LNCaP clone FGC (cell line): Measurements from ENCODE around the gene HOXB2.

ENCODE experiments used
- DNase-seq: peaks from one replicate; pipeline ENCODE4 v3.0.0-alpha.2; 2011; ENCODE audit warnings: low read depth
- H3K4me3 ChIP-seq: 2 replicates; pipeline ENCODE4 v1.5.1; 2011; ENCODE audit warnings: mild to moderate bottlenecking, low read depth, low read length, control low read depth
- CTCF ChIP-seq: IDR thresholded peaks from 2 replicates; pipeline ENCODE4 v1.5.1; 2012; ENCODE audit warnings: mild to moderate bottlenecking; ENCODE audit not compliant: control insufficient read depth, insufficient read depth; ENCODE audit errors: extremely low read depth

Gene HOXB2

DNA sequence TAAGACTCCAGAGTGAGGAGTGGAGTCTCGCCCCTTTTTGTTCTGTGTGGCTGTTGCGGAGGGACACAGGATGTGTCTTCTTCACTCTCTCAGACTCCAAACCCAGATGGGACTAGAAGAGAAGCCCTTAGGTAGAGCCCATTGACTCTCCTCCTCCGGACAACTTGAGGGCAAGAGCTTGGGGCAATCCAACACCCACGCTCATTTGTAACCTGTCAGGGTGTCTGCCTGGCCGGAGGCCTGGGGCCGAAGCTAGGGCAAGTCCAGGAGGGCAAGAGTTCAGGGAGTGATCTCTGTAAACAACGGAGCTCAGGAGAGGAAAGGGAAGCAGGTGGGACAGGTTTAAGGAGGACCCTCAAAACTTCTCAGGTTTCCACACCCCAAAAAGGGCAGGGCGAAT lies 12.6 kb downstream of the HOXB2 start:
- TF ChIP-seq CTCF = no peak
- DNase-seq = no peak

GRCh38 chr17:48530887-48531272 lies 14.0 kb downstream of the HOXB2 start, which contains the start of gene HOXB1:
HOXB1 (minus strand) TSS chr17:48531011; CDS start chr17:48530904, 107 bp downstream.
- TF ChIP-seq CTCF = no peak
- no peak within 1 kb of the TSS for H3K4me3 ChIP-seq
- DNase-seq = no peak

More for the DNA sequence above, 12.6 kb downstream of the HOXB2 start:
- H3K4me3 ChIP-seq = no peak overlapping the region

GRCh38 chr17:48530208-48530886 lies 14.6 kb downstream of the HOXB2 start:
- no peak overlapping the region for H3K4me3 ChIP-seq
- DNase-seq = no peak
- TF ChIP-seq CTCF = no peak

- no peak for TF ChIP-seq CTCF
- no peak overlapping the region for H3K4me3 ChIP-seq
- no peak for DNase-seq
Measured at GRCh38 chr17:48529683-48530009, 15.3 kb downstream of the HOXB2 start.

GRCh38 chr17:48528936-48529682 lies 15.8 kb downstream of the HOXB2 start:
- H3K4me3 ChIP-seq = no peak overlapping the region
- TF ChIP-seq CTCF = no peak
- no peak for DNase-seq

- DNase-seq = no peak
- H3K4me3 ChIP-seq = no peak overlapping the region
- TF ChIP-seq CTCF = no peak
Measured at GRCh38 chr17:48528153-48528935, 16.6 kb downstream of the HOXB2 start.
